Coronary artery (tissue), 2 donors: ENCODE measurements around the gene ZFPL1.

ENCODE experiments used
- DNase-seq: peaks from one replicate; pipeline ENCODE4 v3.0.0-alpha.2; 2017; ENCODE audit warnings: low spot score
- H3K27ac ChIP-seq, 2 donors: fragments of 200-600 bp; sonication (generic); one replicate each; pipeline ENCODE4 v1.5.1; 2016 to 2019
- H3K4me3 ChIP-seq: fragments of 200-600 bp; sonication (generic); 2 replicates; pipeline ENCODE4 v1.5.1; 2016; ENCODE audit warnings: mild to moderate bottlenecking, moderate library complexity
- CTCF ChIP-seq: fragments of 200-600 bp; sonication (generic); IDR thresholded peaks from one replicate; pipeline ENCODE4 v1.5.1; 2019; ENCODE audit warnings: antibody characterized with exemption

The ZFPL1 gene

GRCh38 chr11:65083134-65083833, 738 bp upstream of the ZFPL1 start:
- H3K4me3 ChIP-seq, result peak overlapping the region; percentile 85
- no peak for TF ChIP-seq CTCF
- peak overlapping the region; percentile 94 to 97 for H3K27ac ChIP-seq
- no peak for DNase-seq

GRCh38 chr11:65084598-65085375, 765 bp downstream of the ZFPL1 start:
- TF ChIP-seq CTCF, result no peak
- H3K27ac ChIP-seq, result peak overlapping the region; percentile 94 to 97
- H3K4me3 ChIP-seq, result peak overlapping the region; percentile 85
- no peak for DNase-seq

- TF ChIP-seq CTCF, result no peak
- Histone ChIP-seq H3K27ac (no peak overlapping the region), H3K4me3 (no peak overlapping the region)
- DNase-seq, result no peak
Measured at GRCh38 chr11:65085446-65085845, 1.4 kb downstream of the ZFPL1 start.

- no peak for DNase-seq
- Histone ChIP-seq H3K27ac (no peak overlapping the region), H3K4me3 (no peak overlapping the region)
- no peak for TF ChIP-seq CTCF
Measured at GRCh38 chr11:65086809-65087208, 2.8 kb downstream of the ZFPL1 start.

GRCh38 chr11:65087216-65087615, 3.2 kb downstream of the ZFPL1 start:
- TF ChIP-seq CTCF, result no peak
- Histone ChIP-seq H3K27ac (no peak overlapping the region), H3K4me3 (no peak overlapping the region)
- no peak for DNase-seq

GRCh38 chr11:65087827-65088226, 3.8 kb downstream of the ZFPL1 start:
- no peak for TF ChIP-seq CTCF
- DNase-seq, result no peak
- no peak overlapping the region for H3K27ac ChIP-seq
- no peak overlapping the region for H3K4me3 ChIP-seq

GRCh38 chr11:65089621-65090020, 5.6 kb downstream of the ZFPL1 start:
- no peak for TF ChIP-seq CTCF
- no peak overlapping the region for H3K4me3 ChIP-seq
- no peak for DNase-seq
- no peak overlapping the region for H3K27ac ChIP-seq
